ENCODE results near the gene EEF1AKMT1.

- TF ChIP-seq CTCF (IDR thresholded peaks at IDR 0.05) = no peak
- TF ChIP-seq EP300 (IDR thresholded peaks at IDR 0.05) = no peak
- TF ChIP-seq POLR2A (IDR thresholded peaks at IDR 0.05) = no peak
These were observed 69.2 kb downstream of the EEF1AKMT1 start for GRCh38 chr13:20704459-20705069.

All from ovary (tissue), 3 donors.